Peyer's patch (tissue), 4 donors: Measurements from ENCODE around the gene FXYD3. TPM values are rescaled to one million over a fixed set of nuclear protein-coding genes. Genes with fewer than 3 reads are reported as not detected.
A peak's percentile ranks its signal among the peaks of the same experiment; 100 is the strongest.

ENCODE experiments used
- DNase-seq, 3 donors: peaks; one replicate each; pipeline ENCODE4 v3.0.0-alpha.2; 2017 to 2019
- H3K27ac ChIP-seq, 4 donors: fragments of 200-600 bp; sonication (generic); one replicate each; pipeline ENCODE4 v1.5.1; 2016 to 2019
- H3K27me3 ChIP-seq, 2 donors: fragments of 200-600 bp; sonication (generic); one replicate each; pipeline ENCODE4 v1.5.1; 2019
- H3K36me3 ChIP-seq, 3 donors: fragments of 200-600 bp; sonication (generic); one replicate each; pipeline ENCODE4 v1.5.1; 2016 to 2019
- H3K4me1 ChIP-seq, 4 donors: fragments of 200-600 bp; sonication (generic); one replicate each; pipeline ENCODE4 v1.5.1; 2016 to 2019
- H3K4me3 ChIP-seq, 4 donors: fragments of 200-600 bp; sonication (generic); 1 replicate in 3 of 4; 2 replicates in 1 of 4; pipeline ENCODE4 v1.5.1; 2016 to 2019; ENCODE audit warnings: mild to moderate bottlenecking in 1 of 4
- H3K9me3 ChIP-seq, 4 donors: fragments of 200-600 bp; sonication (generic); one replicate each; pipeline ENCODE4 v1.5.1; 2016 to 2019; ENCODE audit warnings: mild to moderate bottlenecking in 1 of 4
- CTCF ChIP-seq, 6 experiments: fragments of 450-650 bp in 4 of 6; fragments of 200-600 bp in 2 of 6; sonication (generic) in 1 of 6; IDR thresholded peaks; one replicate each; pipeline ENCODE4 v1.5.1; 2017 to 2019; ENCODE audit warnings: antibody characterized with exemption in 6 of 6, mild to moderate bottlenecking in 3 of 6, moderate library complexity in 1 of 6
- POLR2A ChIP-seq, 2 donors: fragments of 450-650 bp; IDR thresholded peaks; one replicate each; pipeline ENCODE4 v1.5.1; 2017; ENCODE audit warnings: antibody characterized with exemption in 2 of 2, mild to moderate bottlenecking in 2 of 2, moderate library complexity in 2 of 2
- total RNA-seq, 4 donors: library from RNA; depleted of rRNA; stranded (reverse); fragments of >200 nt; gene quantifications; one replicate each; pipeline ENCODE4 v1.1.0, GENCODE V29; 2016

Gene FXYD3
- total RNA-seq, 4 donors from 2014 or later, result 33.0 to 1,418 (median 1,063) TPM

GRCh38 chr19:35134601-35135242, 19.1 kb downstream of the FXYD3 start, which contains the start of gene LGI4:
TSS of gene LGI4 (minus strand) at chr19:35135059. CDS start at chr19:35134680, 379 bp downstream.
- peaks cover 0 to 37% (median 0%) of the 10 kb centered on the region in 4 donors for H3K4me1 ChIP-seq
- TF ChIP-seq POLR2A (IDR thresholded peaks at IDR 0.05), result no peak
- no peaks in the 10 kb centered on the region for H3K27me3 ChIP-seq
- no peaks in the 10 kb centered on the region for H3K9me3 ChIP-seq
- H3K36me3 ChIP-seq, result no peaks in the 10 kb centered on the region
- DNase-seq, result no peak
- H3K27ac ChIP-seq, result peak within 1 kb of the TSS in 2 of 4 donors; percentile 26 to 84
- peak within 1 kb of the TSS in 2 of 4 donors; percentile 22 to 33 for H3K4me3 ChIP-seq

- H3K4me3 ChIP-seq, result peak overlapping the region in 2 of 4 donors; percentile 22 to 33
- no peaks in the 10 kb centered on the region for H3K27me3 ChIP-seq
- H3K9me3 ChIP-seq, result no peaks in the 10 kb centered on the region
- H3K4me1 ChIP-seq, result peaks cover 0 to 40% (median under 1%) of the 10 kb centered on the region in 4 donors
- DNase-seq, result peak; percentile 50 to 89 (median 85)
- peak overlapping the region in 2 of 4 donors; percentile 26 to 84 for H3K27ac ChIP-seq
- TF ChIP-seq POLR2A (IDR thresholded peaks at IDR 0.05) (no peak), CTCF (IDR thresholded peaks at IDR 0.05) (peak; percentile 68 to 93 (median 84))
- no peaks in the 10 kb centered on the region for H3K36me3 ChIP-seq
Observed at GRCh38 chr19:35135389-35135909, 19.8 kb downstream of the FXYD3 start.

GRCh38 chr19:35136231-35136630, 20.6 kb downstream of the FXYD3 start:
- DNase-seq, result no peak
- no peak for TF ChIP-seq POLR2A (IDR thresholded peaks at IDR 0.05)
- no peak for TF ChIP-seq CTCF (IDR thresholded peaks at IDR 0.05)
- peaks cover 0 to 38% (median 3%) of the 10 kb centered on the region in 4 donors for H3K4me1 ChIP-seq

GRCh38 chr19:35136977-35137702, 21.5 kb downstream of the FXYD3 start:
- TF ChIP-seq CTCF (IDR thresholded peaks at IDR 0.05) (no peak), POLR2A (IDR thresholded peaks at IDR 0.05) (peak in 1 of 2 donors; percentile 28)
- H3K27ac ChIP-seq, result peak overlapping the region in 2 of 4 donors; percentile 25 to 84
- H3K27me3 ChIP-seq, result no peaks in the 10 kb centered on the region
- H3K9me3 ChIP-seq, result no peaks in the 10 kb centered on the region
- H3K4me3 ChIP-seq, result no peak overlapping the region
- DNase-seq, result no peak
- H3K4me1 ChIP-seq, result peaks cover 0 to 41% (median 10%) of the 10 kb centered on the region in 4 donors
- no peaks in the 10 kb centered on the region for H3K36me3 ChIP-seq

More at GRCh38 chr19:35136231-35136630, 20.6 kb downstream of the FXYD3 start:
- H3K9me3 ChIP-seq, result no peaks in the 10 kb centered on the region
- no peak overlapping the region for H3K4me3 ChIP-seq
- peak overlapping the region in 2 of 4 donors; percentile 5 to 84 for H3K27ac ChIP-seq
- no peaks in the 10 kb centered on the region for H3K36me3 ChIP-seq
- H3K27me3 ChIP-seq, result no peaks in the 10 kb centered on the region

GRCh38 chr19:35138305-35138892, 22.8 kb downstream of the FXYD3 start, which contains the start of gene FXYD1:
TSS of gene FXYD1 (plus strand) at chr19:35138824. CDS start at chr19:35140080, 1,256 bp downstream.
- DNase-seq, result no peak
- no peaks in the 10 kb centered on the region for H3K36me3 ChIP-seq

More at GRCh38 chr19:35138305-35138892, 22.8 kb downstream of the FXYD3 start, which contains the start of gene FXYD1:
- Histone ChIP-seq H3K27me3 (peaks cover 0 to 11% of the 10 kb centered on the region in 2 donors), H3K9me3 (no peaks in the 10 kb centered on the region), H3K27ac (peak within 1 kb of the TSS; percentile 57 to 84 (median 77)), H3K4me1 (peaks cover 6 to 52% (median 20%) of the 10 kb centered on the region in 4 donors), H3K4me3 (peak within 1 kb of the TSS; percentile 12 to 52 (median 34))
- TF ChIP-seq CTCF (IDR thresholded peaks at IDR 0.05) (no peak), POLR2A (IDR thresholded peaks at IDR 0.05) (no peak)
